SW 1271 (cell line): Measurements from ENCODE around the gene FBXW11.

Experiments used
- DNase-seq, 2 experiments: peaks; one replicate each; lab custom pipeline; 2025; lab: John Stamatoyannopoulos, UW

The FBXW11 gene

GRCh38 chr5:172020110-172020786 lies 13.8 kb upstream of the FBXW11 start:
- DNase-seq: peak in 1 of 2 experiments; percentile 18

- no peak for DNase-seq
Measured at GRCh38 chr5:172015346-172015745, 8.9 kb upstream of the FBXW11 start.

GRCh38 chr5:172010278-172010677 lies 3.8 kb upstream of the FBXW11 start:
- DNase-seq: peak in 1 of 2 experiments; percentile 42

- DNase-seq: no peak
Measured at GRCh38 chr5:172009536-172010270, 3.3 kb upstream of the FBXW11 start.

- DNase-seq: no peak
Measured at GRCh38 chr5:172008689-172009141, 2.3 kb upstream of the FBXW11 start.

GRCh38 chr5:172008111-172008455 lies 1.6 kb upstream of the FBXW11 start:
- no peak for DNase-seq

- DNase-seq: no peak
Measured at GRCh38 chr5:172007175-172008110, 1.0 kb upstream of the FBXW11 start.

- peak in 1 of 2 experiments; percentile 32 for DNase-seq
Measured at GRCh38 chr5:172005708-172006320, 624 bp downstream of the FBXW11 start.

GRCh38 chr5:172004824-172005237 lies 1.6 kb downstream of the FBXW11 start:
- peak in 1 of 2 experiments; percentile 40 for DNase-seq

- DNase-seq: no peak
Measured at GRCh38 chr5:172003746-172004145, 2.7 kb downstream of the FBXW11 start.

- DNase-seq: no peak
Measured at GRCh38 chr5:172002840-172003512, 3.5 kb downstream of the FBXW11 start.

GRCh38 chr5:172002310-172002709 lies 4.1 kb downstream of the FBXW11 start:
- peak in 1 of 2 experiments; percentile 49 for DNase-seq

- no peak for DNase-seq
Measured at GRCh38 chr5:171999877-172000276, 6.6 kb downstream of the FBXW11 start.

GRCh38 chr5:171999100-171999499 lies 7.3 kb downstream of the FBXW11 start:
- no peak for DNase-seq

GRCh38 chr5:171997011-171997410 lies 9.4 kb downstream of the FBXW11 start:
- DNase-seq: no peak

GRCh38 chr5:171992813-171993212 lies 13.6 kb downstream of the FBXW11 start:
- DNase-seq: no peak

- no peak for DNase-seq
Measured at GRCh38 chr5:171992305-171992704, 14.1 kb downstream of the FBXW11 start.

GRCh38 chr5:171990713-171991015 lies 15.8 kb downstream of the FBXW11 start:
- no peak for DNase-seq

- DNase-seq: no peak
Measured at GRCh38 chr5:171989946-171990712, 16.3 kb downstream of the FBXW11 start.

GRCh38 chr5:171989276-171989675 lies 17.2 kb downstream of the FBXW11 start:
- DNase-seq: no peak

- DNase-seq: no peak
Measured at GRCh38 chr5:171986772-171987171, 19.7 kb downstream of the FBXW11 start.
